Left lung (tissue), 10 donors: ENCODE measurements around the gene CLK4. TPM values are rescaled to one million over a fixed set of nuclear protein-coding genes. Genes with fewer than 3 reads are reported as not detected.
A peak's percentile ranks its signal among the peaks of the same experiment; 100 is the strongest.

Source experiments
- ATAC-seq: fragments of 200-7000 bp; cut with Tn5 transposase; one replicate; pipeline ENCODE4 v1.9.1; 2020; ENCODE audit warnings: moderate library complexity
- DNase-seq, 4 donors: peaks; one replicate each; pipeline ENCODE4 v3.0.0-alpha.2; 2013 to 2020
- H3K27ac ChIP-seq, 2 donors: fragments of 200-600 bp; sonication (generic) in 1 of 2; one replicate each; pipeline versions ENCODE4 v1.5.0 to v1.8.0; 2020 to 2021
- H3K27me3 ChIP-seq, 2 donors: fragments of 200-600 bp; sonication (generic) in 1 of 2; one replicate each; pipeline versions ENCODE4 v1.5.0 to v1.8.0; 2020 to 2021
- H3K36me3 ChIP-seq, 2 donors: fragments of 200-600 bp; sonication (generic) in 1 of 2; one replicate each; pipeline versions ENCODE4 v1.5.0 to v1.8.0; 2020 to 2021
- H3K4me1 ChIP-seq, 2 donors: fragments of 200-600 bp; one replicate each; pipeline ENCODE4 v1.8.0; 2021
- H3K4me3 ChIP-seq, 2 donors: fragments of 200-600 bp; sonication (generic) in 1 of 2; one replicate each; pipeline versions ENCODE4 v1.5.0 to v1.8.0; 2020 to 2021; ENCODE audit warnings: mild to moderate bottlenecking in 1 of 2
- H3K9me3 ChIP-seq, 2 donors: fragments of 200-600 bp; sonication (generic) in 1 of 2; one replicate each; pipeline versions ENCODE4 v1.5.0 to v1.8.0; 2020 to 2021
- CTCF ChIP-seq, 2 donors: fragments of 200-600 bp; sonication (generic) in 1 of 2; IDR thresholded peaks; one replicate each; pipeline versions ENCODE4 v1.5.0 to v1.8.0; 2021; ENCODE audit warnings: antibody characterized with exemption in 2 of 2
- intact Hi-C, 2 donors: fragments of 100-400 bp; cut with DNase I; formaldehyde crosslinking; loops; one replicate each; pipeline versions ENCODE4 v1.11.2 to v1.14.2; 2022
- polyA plus RNA-seq, 6 donors: library from polyadenylated mRNA; unstranded; fragments of 120-200 nt; gene quantifications; one replicate each; pipeline ENCODE4 v1.2.1, GENCODE V29; 2013; ENCODE audit not compliant: insufficient read length in 6 of 6
- total RNA-seq, 2 donors: library from RNA; stranded (reverse); fragmentation: NEBNext Ultra II Directional; extraction: Animal tissue kit (Norgen Biotek cat#: 25700); gene quantifications; one replicate each; pipeline ENCODE4 v1.2.1, GENCODE V29; 2021
- donor health status: DM: no; HTN: yes; CAD: no.
- donor health status: DM: no; HTN: no; CAD: no.

CLK4 gene
- total and polyA plus RNA-seq, 8 donors, result 21.0 to 95.2 (median 75.3) TPM

- Histone ChIP-seq H3K4me1 (peaks cover 18 to 33% of the 10 kb centered on the region in 2 donors), H3K27me3 (no peaks in the 10 kb centered on the region), H3K4me3 (peak overlapping the region; percentile 66 to 87), H3K27ac (peak overlapping the region; percentile 94), H3K9me3 (no peaks in the 10 kb centered on the region), H3K36me3 (peaks cover 0 to 8% of the 10 kb centered on the region in 2 donors)
- ATAC-seq (no peak), DNase-seq (no peak)
- no peak for TF ChIP-seq CTCF (IDR thresholded peaks at IDR 0.05)
- intact Hi-C loops, result no loop called here
These were observed 379 bp upstream of the CLK4 start for GRCh38 chr5:178627259-178627598.

GRCh38 chr5:178625679-178626483, 969 bp downstream of the CLK4 start:
- ATAC-seq (peak; percentile 45), DNase-seq (peak in 1 of 4 donors; percentile 30)
- peaks cover 18 to 35% of the 10 kb centered on the region in 2 donors for H3K4me1 ChIP-seq
- no peak for TF ChIP-seq CTCF (IDR thresholded peaks at IDR 0.05)
- no peaks in the 10 kb centered on the region for H3K9me3 ChIP-seq
- H3K27ac ChIP-seq, result peak overlapping the region; percentile 94
- peak overlapping the region; percentile 66 to 87 for H3K4me3 ChIP-seq
- no peaks in the 10 kb centered on the region for H3K27me3 ChIP-seq
- intact Hi-C loops, result no loop called here
- peaks cover 0 to 21% of the 10 kb centered on the region in 2 donors for H3K36me3 ChIP-seq

- peak overlapping the region; percentile 66 to 87 for H3K4me3 ChIP-seq
- H3K27me3 ChIP-seq, result no peaks in the 10 kb centered on the region
- ATAC-seq (no peak), DNase-seq (peak in 1 of 4 donors; percentile 10)
- H3K9me3 ChIP-seq, result no peaks in the 10 kb centered on the region
- intact Hi-C loops, result no loop called here
- peaks cover 0 to 31% of the 10 kb centered on the region in 2 donors for H3K36me3 ChIP-seq
- no peak for TF ChIP-seq CTCF (IDR thresholded peaks at IDR 0.05)
- H3K4me1 ChIP-seq, result peaks cover 18 to 39% of the 10 kb centered on the region in 2 donors
- H3K27ac ChIP-seq, result peak overlapping the region in 1 of 2 donors; percentile 21
These were observed 2.0 kb downstream of the CLK4 start for GRCh38 chr5:178624631-178625546.

- ATAC-seq, result no peak
These were observed 4.1 kb downstream of the CLK4 start for GRCh38 chr5:178622679-178623247.

More at GRCh38 chr5:178622679-178623247, 4.1 kb downstream of the CLK4 start:
- Histone ChIP-seq H3K4me3 (no peak overlapping the region), H3K27me3 (no peaks in the 10 kb centered on the region), H3K27ac (no peak overlapping the region), H3K4me1 (peaks cover 18 to 44% of the 10 kb centered on the region in 2 donors), H3K36me3 (peaks cover 0 to 53% of the 10 kb centered on the region in 2 donors), H3K9me3 (no peaks in the 10 kb centered on the region)
- no peak for DNase-seq
- no peak for TF ChIP-seq CTCF (IDR thresholded peaks at IDR 0.05)
- intact Hi-C loops, result no loop called here
